ENCODE measurements around the gene YPEL1. TPM values are rescaled to one million over a fixed set of nuclear protein-coding genes. Genes with fewer than 3 reads are reported as not detected.

The YPEL1 gene
- total RNA-seq, 2 donors from 2014 or later, result 2.2 to 2.9 TPM

DNA sequence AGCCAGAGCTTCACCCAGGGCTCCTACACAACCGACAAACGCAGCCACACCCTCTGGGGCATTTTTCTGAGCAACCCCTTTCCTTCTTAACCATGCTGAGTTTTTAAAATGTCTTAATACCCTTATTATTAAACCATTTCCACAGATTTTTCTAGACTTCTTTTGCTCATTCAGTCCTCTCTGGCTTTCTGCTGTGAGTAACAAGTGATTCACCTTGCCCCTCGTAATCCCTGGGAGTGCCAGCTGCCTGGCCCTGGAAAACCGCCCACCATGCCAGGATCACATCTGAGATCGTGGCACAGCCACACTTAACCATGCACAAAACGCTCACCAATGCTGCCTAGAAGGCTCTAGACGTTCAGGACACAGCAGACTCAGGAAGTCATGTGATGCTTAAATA lies 25.4 kb downstream of the YPEL1 start:
- intact Hi-C loops (cut with DNase I), result loop anchor here (5.0 kb wide), 2 partner anchors 227 to 242 kb away; partner anchors contain the start of gene PPM1F
- H3K36me3 ChIP-seq, result no peaks in the 10 kb centered on the region
- no peak overlapping the region for H3K27ac ChIP-seq
- no peak overlapping the region for H3K4me3 ChIP-seq
- H3K27me3 ChIP-seq, result no peaks in the 10 kb centered on the region
- no peak for DNase-seq
- no peaks in the 10 kb centered on the region for H3K9me3 ChIP-seq
- no peaks in the 10 kb centered on the region for H3K4me1 ChIP-seq
- H3K9ac ChIP-seq (ENCODE audit: low read depth in 2 of 2, low read length in 2 of 2), result no peak overlapping the region
- TF ChIP-seq, protein P1, sequence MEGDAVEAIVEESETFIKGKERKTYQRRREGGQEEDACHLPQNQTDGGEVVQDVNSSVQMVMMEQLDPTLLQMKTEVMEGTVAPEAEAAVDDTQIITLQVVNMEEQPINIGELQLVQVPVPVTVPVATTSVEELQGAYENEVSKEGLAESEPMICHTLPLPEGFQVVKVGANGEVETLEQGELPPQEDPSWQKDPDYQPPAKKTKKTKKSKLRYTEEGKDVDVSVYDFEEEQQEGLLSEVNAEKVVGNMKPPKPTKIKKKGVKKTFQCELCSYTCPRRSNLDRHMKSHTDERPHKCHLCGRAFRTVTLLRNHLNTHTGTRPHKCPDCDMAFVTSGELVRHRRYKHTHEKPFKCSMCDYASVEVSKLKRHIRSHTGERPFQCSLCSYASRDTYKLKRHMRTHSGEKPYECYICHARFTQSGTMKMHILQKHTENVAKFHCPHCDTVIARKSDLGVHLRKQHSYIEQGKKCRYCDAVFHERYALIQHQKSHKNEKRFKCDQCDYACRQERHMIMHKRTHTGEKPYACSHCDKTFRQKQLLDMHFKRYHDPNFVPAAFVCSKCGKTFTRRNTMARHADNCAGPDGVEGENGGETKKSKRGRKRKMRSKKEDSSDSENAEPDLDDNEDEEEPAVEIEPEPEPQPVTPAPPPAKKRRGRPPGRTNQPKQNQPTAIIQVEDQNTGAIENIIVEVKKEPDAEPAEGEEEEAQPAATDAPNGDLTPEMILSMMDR (IDR thresholded peaks at IDR 0.05), result no peak

DNA sequence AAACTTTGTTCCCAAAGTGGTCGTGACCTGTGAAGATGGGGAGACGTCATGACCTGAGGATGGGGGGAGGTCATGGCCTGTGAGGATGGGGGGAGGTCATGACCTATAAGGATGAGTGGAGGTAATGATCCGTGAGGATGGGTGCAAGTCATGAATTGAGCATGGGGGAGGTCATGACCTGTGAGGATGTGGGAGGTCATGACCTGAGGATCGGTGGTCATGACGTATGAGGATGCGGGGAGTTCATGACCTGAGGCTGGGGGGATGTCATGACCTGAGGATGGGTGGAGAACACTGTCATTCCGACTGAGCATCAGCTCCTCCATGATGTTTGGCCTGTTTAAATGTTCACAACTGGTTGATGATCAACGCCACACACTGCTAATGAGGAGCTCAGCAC lies 25.9 kb downstream of the YPEL1 start:
- H3K9ac ChIP-seq (ENCODE audit: low read depth in 2 of 2, low read length in 2 of 2), result no peak overlapping the region
- H3K27me3 ChIP-seq, result no peaks in the 10 kb centered on the region
- intact Hi-C loops (cut with DNase I), result loop anchor here (5.0 kb wide), 2 partner anchors 228 to 243 kb away; partner anchors contain the start of gene PPM1F

DNA sequence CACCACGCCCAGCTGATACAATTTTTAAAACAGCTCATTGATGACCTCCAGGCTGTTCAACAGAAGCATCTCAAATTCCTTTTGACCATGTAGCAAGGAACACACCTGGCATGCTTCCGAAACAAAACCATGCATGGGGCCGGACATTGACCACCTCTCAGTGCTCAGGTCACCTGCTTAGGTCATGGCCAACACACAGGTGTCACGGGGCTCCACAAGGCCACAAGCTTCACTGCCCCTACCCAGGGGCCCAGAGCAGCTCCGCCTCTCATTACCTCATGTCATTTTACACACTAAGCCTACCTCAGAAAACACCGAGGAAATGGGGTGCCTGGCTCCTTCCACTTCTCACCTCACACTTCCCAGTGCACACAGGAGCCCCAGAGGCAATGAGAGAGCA lies 26.6 kb downstream of the YPEL1 start:
- Histone ChIP-seq H3K9ac (ENCODE audit: low read depth in 2 of 2, low read length in 2 of 2) (no peak overlapping the region), H3K27me3 (no peaks in the 10 kb centered on the region), H3K9me3 (no peaks in the 10 kb centered on the region), H3K4me1 (no peaks in the 10 kb centered on the region), H3K27ac (no peak overlapping the region), H3K4me3 (no peak overlapping the region), H3K36me3 (no peaks in the 10 kb centered on the region)
- TF ChIP-seq, protein P1 (IDR thresholded peaks at IDR 0.05), result no peak
- no peak for DNase-seq
- intact Hi-C loops (cut with DNase I), result no loop called here

More for the DNA sequence above, 25.9 kb downstream of the YPEL1 start:
- no peak overlapping the region for H3K4me3 ChIP-seq
- no peak for DNase-seq
- no peaks in the 10 kb centered on the region for H3K9me3 ChIP-seq
- no peaks in the 10 kb centered on the region for H3K4me1 ChIP-seq
- H3K27ac ChIP-seq, result no peak overlapping the region
- no peaks in the 10 kb centered on the region for H3K36me3 ChIP-seq
- TF ChIP-seq, protein P1 (IDR thresholded peaks at IDR 0.05), result no peak

DNA sequence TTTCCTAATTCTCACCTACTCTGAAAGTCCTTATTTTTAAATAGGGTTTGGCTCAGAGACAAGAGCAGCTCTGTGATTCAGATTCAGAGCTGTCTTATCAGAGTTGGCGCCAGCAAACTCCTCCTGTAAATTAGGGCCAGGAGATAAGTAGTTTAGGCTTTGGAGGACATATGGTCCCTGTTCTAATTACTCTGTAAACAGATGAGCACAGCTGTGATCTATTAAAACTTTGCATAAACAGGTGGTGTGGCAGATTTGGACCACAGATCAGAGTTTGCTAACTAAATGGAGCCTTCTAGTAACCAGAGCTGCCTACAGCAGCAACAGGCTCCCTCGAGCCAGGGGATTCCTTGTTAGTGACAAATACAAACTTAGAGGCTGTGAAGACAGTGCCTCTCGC lies 27.9 kb downstream of the YPEL1 start:
- TF ChIP-seq, protein P1 (IDR thresholded peaks at IDR 0.05), result no peak

DNA sequence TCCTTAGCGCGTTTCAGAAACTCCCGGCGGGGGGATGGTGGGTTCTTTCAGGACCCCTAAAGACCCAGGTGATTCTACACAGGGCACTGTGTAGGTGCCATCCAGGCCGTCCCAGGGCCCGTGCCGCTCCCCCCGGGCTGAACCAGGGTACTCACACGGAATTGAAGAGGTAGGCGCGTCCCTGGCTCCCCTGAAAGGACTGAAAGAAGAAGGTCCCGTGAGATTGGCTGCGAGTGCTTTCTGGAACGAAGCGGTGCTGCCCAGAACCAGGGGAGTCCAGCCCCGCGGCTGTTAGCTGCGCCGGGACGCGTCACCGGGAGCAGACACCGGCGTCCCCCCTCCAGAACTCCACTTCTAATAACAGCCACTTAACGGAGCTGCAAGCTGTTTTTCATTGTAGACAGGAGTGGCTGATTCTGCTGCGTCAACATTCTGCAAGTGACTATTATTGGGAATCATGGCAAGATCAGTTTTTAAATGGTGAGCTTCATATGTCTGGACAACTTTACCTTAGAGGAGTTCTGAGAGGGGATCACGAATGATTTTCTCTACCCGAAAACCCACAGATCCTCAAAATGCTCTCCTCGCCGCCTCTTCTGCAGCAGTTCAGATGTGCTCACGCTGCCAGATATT lies 31.8 kb downstream of the YPEL1 start:
- Histone ChIP-seq H3K9ac (ENCODE audit: low read depth in 2 of 2, low read length in 2 of 2) (no peak overlapping the region), H3K27me3 (no peaks in the 10 kb centered on the region), H3K36me3 (peaks cover under 1% of the 10 kb centered on the region), H3K9me3 (no peaks in the 10 kb centered on the region), H3K4me1 (no peaks in the 10 kb centered on the region), H3K27ac (no peak overlapping the region), H3K4me3 (no peak overlapping the region)
- DNase-seq, result no peak
- TF ChIP-seq, protein P1 (IDR thresholded peaks at IDR 0.05), result no peak
- intact Hi-C loops (cut with DNase I), result no loop called here

More for the DNA sequence above, 27.9 kb downstream of the YPEL1 start:
- Histone ChIP-seq H3K4me3 (no peak overlapping the region), H3K36me3 (no peaks in the 10 kb centered on the region), H3K9ac (ENCODE audit: low read depth in 2 of 2, low read length in 2 of 2) (no peak overlapping the region), H3K9me3 (no peaks in the 10 kb centered on the region), H3K27ac (no peak overlapping the region), H3K4me1 (no peaks in the 10 kb centered on the region), H3K27me3 (no peaks in the 10 kb centered on the region)
- intact Hi-C loops (cut with DNase I), result no loop called here
- no peak for DNase-seq
